Ovary (tissue), 9 donors: ENCODE measurements around the gene HOXB2. TPM values are rescaled to one million over a fixed set of nuclear protein-coding genes. Genes with fewer than 3 reads are reported as not detected.

Source experiments
- DNase-seq, 5 donors: peaks; one replicate each; pipeline ENCODE4 v3.0.0-alpha.2; 2019 to 2020
- H3K27ac ChIP-seq, 2 donors: fragments of 200-600 bp; one replicate each; pipeline versions ENCODE4 v1.5.1 to v1.8.0; 2019 to 2022
- H3K27me3 ChIP-seq: fragments of 200-600 bp; one replicate; pipeline ENCODE4 v1.8.0; 2022
- H3K36me3 ChIP-seq: fragments of 200-600 bp; sonication (generic); one replicate; pipeline ENCODE4 v1.5.1; 2019
- H3K4me1 ChIP-seq: one replicate; pipeline ENCODE4 v1.8.1; 2013; ENCODE audit warnings: mild to moderate bottlenecking, moderate library complexity; ENCODE audit not compliant: insufficient read depth
- H3K4me3 ChIP-seq: fragments of 200-600 bp; sonication (generic); one replicate; pipeline ENCODE4 v1.5.1; 2017
- H3K9me3 ChIP-seq, 2 donors: fragments of 200-600 bp in 1 of 2; sonication (generic) in 1 of 2; one replicate each; pipeline versions ENCODE4 v1.5.1 to v1.8.1; 2013 to 2019; ENCODE audit warnings: mild to moderate bottlenecking in 1 of 2, moderate library complexity in 1 of 2
- EP300 ChIP-seq: sonication (generic); formaldehyde crosslinking; IDR thresholded peaks from one replicate; pipeline ENCODE4 v1.6.1; 2017; ENCODE audit warnings: antibody characterized with exemption
- POLR2A ChIP-seq: fragments of 450-650 bp; IDR thresholded peaks from one replicate; pipeline ENCODE4 v1.6.1; 2017; ENCODE audit warnings: antibody characterized with exemption, mild to moderate bottlenecking, moderate library complexity
- WGBS, 3 donors: extraction: QIAGEN DNeasy Blood & Tissue Kit in 1 of 3; methylation state at CpG; one replicate each; pipeline versions ENCODE4 v1.1.5 to v1.1.7; 2013 to 2017; 5-methylcytosine and 5-hydroxymethylcytosine counted together
- intact Hi-C, 4 donors: fragments of 100-400 bp; cut with DNase I; formaldehyde crosslinking; loops; one replicate each; pipeline versions ENCODE4 v1.11.0 to v1.15.1; 2022 to 2023
- polyA plus RNA-seq, 2 donors: library from polyadenylated mRNA; stranded (reverse); fragments of 200-250 nt in 1 of 2; fragments of 350-450 nt in 1 of 2; fragmentation: Illumina TruSeq in 1 of 2; extraction: RNeasy Lipid Tissue Mini Kit (QIAGEN cat#74804) in 1 of 2; gene quantifications; one replicate each; pipeline ENCODE4 v1.2.3, GENCODE V29; 2013 to 2014
- total RNA-seq, 7 donors: library from RNA; depleted of rRNA in 2 of 7; stranded (reverse); fragments of >200 nt in 2 of 7; fragmentation: NEBNext Ultra II Directional in 3 of 7; extraction: Animal tissue kit (Norgen Biotek cat#: 25700) in 3 of 7; gene quantifications; one replicate each; pipeline versions ENCODE4 v1.1.0 to v1.2.4, GENCODE V29; 2016 to 2023
- TF ChIP-seq, protein P1 (sequence below), 3 donors: fragments of 450-650 bp in 2 of 3; fragments of 200-600 bp in 1 of 3; IDR thresholded peaks; one replicate each; pipeline versions ENCODE4 v1.5.1 to v1.8.0; 2016 to 2022; ENCODE audit warnings: antibody characterized with exemption in 3 of 3, mild to moderate bottlenecking in 1 of 3
- donor health status: DM: no; HTN: no; CAD: no; lungs with moderate emphysema.
- donor health status: DM: no; HTN: no; CAD: no.
- donor health status: Bipolar disorder and iron deficiency.
- donor health status: DM: yes; HTN: yes; CAD: no.
- donor health status: DM: no; HTN: no; CAD: no.
- donor health status: DM: yes; HTN: yes; CAD: no.

HOXB2 gene
- total and polyA plus RNA-seq, 9 donors = 1.2 to 24.5 (median 7.0) TPM

DNA sequence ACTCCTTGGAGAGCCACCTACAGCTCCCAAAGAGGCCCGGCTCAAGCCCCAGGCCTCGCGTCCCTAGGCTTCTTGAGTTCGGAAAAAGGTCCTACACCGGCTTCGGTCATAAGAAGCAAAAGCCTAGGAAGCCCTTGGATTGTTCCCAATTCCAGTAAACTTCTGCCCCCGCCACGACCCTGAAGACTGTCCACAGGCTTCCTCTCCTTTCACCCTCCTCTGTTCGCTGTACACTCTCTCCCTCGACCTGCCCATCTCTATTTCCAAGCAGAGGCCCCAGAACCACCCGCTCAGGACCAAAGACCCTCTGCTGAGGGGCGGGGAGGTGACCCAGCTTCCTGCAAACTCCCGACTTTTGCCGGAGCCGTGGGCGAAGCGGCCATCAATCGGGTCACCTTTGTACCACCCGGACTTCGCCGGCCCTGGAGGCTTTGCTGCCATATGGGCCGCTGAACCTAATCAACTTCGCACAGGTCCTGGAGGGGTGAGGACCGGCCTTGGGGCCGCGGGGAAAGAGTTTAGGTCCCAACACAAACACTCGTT is 2.7 kb downstream of the HOXB2 start:
- H3K27ac ChIP-seq = peak overlapping the region in 1 of 2 donors; percentile 42
- peak overlapping the region; percentile 54 for H3K4me3 ChIP-seq
- no peaks in the 10 kb centered on the region for H3K27me3 ChIP-seq
- DNase-seq = no peak
- H3K4me1 ChIP-seq = no peaks in the 10 kb centered on the region
- TF ChIP-seq EP300 (no peak), POLR2A (no peak)
- TF ChIP-seq, protein P1, sequence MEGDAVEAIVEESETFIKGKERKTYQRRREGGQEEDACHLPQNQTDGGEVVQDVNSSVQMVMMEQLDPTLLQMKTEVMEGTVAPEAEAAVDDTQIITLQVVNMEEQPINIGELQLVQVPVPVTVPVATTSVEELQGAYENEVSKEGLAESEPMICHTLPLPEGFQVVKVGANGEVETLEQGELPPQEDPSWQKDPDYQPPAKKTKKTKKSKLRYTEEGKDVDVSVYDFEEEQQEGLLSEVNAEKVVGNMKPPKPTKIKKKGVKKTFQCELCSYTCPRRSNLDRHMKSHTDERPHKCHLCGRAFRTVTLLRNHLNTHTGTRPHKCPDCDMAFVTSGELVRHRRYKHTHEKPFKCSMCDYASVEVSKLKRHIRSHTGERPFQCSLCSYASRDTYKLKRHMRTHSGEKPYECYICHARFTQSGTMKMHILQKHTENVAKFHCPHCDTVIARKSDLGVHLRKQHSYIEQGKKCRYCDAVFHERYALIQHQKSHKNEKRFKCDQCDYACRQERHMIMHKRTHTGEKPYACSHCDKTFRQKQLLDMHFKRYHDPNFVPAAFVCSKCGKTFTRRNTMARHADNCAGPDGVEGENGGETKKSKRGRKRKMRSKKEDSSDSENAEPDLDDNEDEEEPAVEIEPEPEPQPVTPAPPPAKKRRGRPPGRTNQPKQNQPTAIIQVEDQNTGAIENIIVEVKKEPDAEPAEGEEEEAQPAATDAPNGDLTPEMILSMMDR (IDR thresholded peaks at IDR 0.05) = no peak
- intact Hi-C loops = no loop called here
- no peaks in the 10 kb centered on the region for H3K36me3 ChIP-seq
- H3K9me3 ChIP-seq = no peaks in the 10 kb centered on the region
- 26 to 31% (median 31%) methylated on average over 27 of the region's 27 CpGs for WGBS, 3 donors

DNA sequence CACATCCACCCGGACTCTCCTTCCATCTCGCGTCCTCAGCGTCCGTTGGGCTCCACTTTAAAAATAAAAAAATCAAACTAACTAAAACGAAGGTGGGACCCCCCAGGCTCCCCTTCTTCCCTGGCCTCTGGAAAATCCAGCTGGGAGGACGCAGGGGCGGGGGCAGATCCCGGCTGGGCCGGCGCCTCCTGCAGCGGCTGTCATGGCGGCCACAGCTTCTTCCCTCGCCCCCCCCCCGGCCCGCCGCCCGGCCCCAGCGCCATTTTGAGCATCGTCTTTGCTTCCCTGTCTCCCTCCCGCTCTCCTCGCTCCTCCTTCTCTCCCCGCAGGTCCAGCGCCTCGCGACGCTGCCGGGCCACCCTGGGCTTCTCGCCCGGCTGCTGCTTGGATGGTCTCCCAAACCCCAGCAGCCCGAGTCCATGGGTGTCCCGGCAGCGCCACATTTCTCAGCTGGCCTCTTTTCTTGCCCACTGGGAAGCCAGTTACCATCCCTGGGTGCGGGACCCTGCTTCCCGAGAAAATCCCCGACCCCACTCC is 3.3 kb downstream of the HOXB2 start:
- WGBS, 3 donors = 4 to 5% (median 4%) methylated on average over 33 to 36 of the region's 36 CpGs
- Histone ChIP-seq H3K27me3 (no peaks in the 10 kb centered on the region), H3K4me3 (peak overlapping the region; percentile 54), H3K4me1 (no peaks in the 10 kb centered on the region), H3K27ac (peak overlapping the region in 1 of 2 donors; percentile 42), H3K36me3 (no peaks in the 10 kb centered on the region), H3K9me3 (no peaks in the 10 kb centered on the region)
- DNase-seq = peak in 2 of 5 donors; percentile 10 to 26
- intact Hi-C loops = no loop called here
- TF ChIP-seq, protein P1 (IDR thresholded peaks at IDR 0.05) = no peak
- TF ChIP-seq EP300 (no peak), POLR2A (no peak)

DNA sequence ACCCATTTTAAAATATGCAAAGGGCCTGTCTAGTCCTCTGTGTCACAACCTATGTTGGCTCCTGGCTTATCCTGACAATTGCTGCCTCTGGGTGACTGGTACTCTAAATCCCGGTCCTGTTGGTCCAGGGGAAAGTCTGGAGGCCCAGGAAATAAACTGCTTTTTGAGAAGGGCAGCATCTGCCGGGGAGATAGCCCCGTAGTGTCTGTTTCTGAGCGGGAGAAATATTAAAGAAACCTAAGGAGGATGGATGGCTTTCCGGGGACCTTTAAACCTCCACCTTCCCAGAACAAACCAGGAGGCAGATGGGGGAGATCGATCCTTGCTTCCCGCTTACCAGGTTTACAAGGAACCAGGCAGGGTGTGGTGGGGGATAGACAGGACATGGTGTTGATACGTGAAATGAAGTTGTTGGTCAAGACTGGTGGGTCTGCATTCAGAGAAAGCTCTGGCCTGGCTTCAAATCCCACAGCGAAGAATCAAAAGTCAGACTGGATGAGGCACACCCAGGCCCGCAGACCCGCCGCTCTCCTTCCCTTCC is 3.8 kb downstream of the HOXB2 start:
- H3K27me3 ChIP-seq = no peaks in the 10 kb centered on the region
- no peaks in the 10 kb centered on the region for H3K36me3 ChIP-seq
- TF ChIP-seq, protein P1 (IDR thresholded peaks at IDR 0.05) = no peak
- TF ChIP-seq POLR2A (no peak), EP300 (no peak)
- no peak for DNase-seq
- no peaks in the 10 kb centered on the region for H3K9me3 ChIP-seq
- H3K27ac ChIP-seq = no peak overlapping the region
- no peaks in the 10 kb centered on the region for H3K4me1 ChIP-seq
- 40 to 48% (median 45%) methylated on average over 12 of the region's 12 CpGs for WGBS, 3 donors
- intact Hi-C loops = no loop called here
- peak overlapping the region; percentile 54 for H3K4me3 ChIP-seq

DNA sequence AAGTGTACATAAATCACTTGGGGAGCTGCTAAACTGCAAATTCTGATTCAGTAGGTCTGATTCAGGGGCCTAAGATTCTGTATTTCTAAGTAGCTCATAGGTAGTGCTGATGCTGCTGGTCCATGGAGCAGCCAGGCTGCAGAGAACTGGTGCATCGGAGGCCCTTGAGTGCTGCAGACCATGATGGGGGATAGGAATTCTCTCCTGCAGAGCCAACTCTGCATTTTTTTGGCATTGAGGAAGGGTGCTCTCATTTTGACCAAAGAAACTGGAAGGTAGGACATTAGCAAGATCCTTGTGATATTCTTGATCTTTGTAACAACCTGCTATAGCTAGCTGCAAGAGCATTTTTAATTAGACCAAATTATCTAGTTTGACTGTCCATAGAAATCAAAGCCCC is 4.7 kb downstream of the HOXB2 start:
- Histone ChIP-seq H3K4me1 (no peaks in the 10 kb centered on the region), H3K27ac (no peak overlapping the region), H3K4me3 (no peak overlapping the region), H3K9me3 (no peaks in the 10 kb centered on the region), H3K36me3 (no peaks in the 10 kb centered on the region), H3K27me3 (no peaks in the 10 kb centered on the region)
- TF ChIP-seq EP300 (no peak), POLR2A (no peak)
- TF ChIP-seq, protein P1 (IDR thresholded peaks at IDR 0.05) = no peak
- intact Hi-C loops = no loop called here
- DNase-seq = no peak
- WGBS, 3 donors = 91 to 100% (median 100%) methylated on average over 1 of the region's 1 CpG
